ENCODE measurements around the gene ZBTB8OS.
A peak's percentile ranks its signal among the peaks of the same experiment; 100 is the strongest.
"Not testable (repeated sequence)": the region's sequence is repeated elsewhere in the genome, so short reads cannot be mapped to it uniquely, and the experiment has no call there.

ZBTB8OS gene

DNA sequence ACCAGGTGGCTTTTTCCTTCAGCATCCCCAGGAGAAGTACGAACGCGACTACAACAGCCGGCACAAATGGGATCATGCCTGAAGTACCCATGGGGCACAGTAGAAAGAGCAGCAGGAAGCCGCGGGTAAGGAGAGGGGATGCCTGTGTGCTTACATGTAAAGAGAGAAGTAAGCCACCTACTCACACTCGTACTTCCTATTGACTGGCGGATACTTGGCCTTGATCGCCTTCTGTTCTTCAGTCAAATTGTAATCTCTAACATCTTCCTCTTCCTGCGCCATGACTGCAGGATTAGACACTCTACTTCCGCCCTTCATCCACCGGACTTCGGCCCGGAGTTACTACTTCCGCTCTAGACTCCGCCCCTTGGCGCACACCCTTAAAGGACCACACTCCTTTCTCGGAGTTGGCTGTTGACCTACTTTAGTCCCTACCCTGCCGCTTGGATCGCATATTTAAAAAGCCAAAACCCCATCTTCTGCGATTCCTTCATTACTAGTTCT, at the start of gene ZBTB8OS:
TSS of gene ZBTB8OS (minus strand) at position 303 of the 504 bp plus-strand sequence. CDS start at position 282, 21 bp downstream.
- DNase-seq (ENCODE audit: low spot score), result peak; percentile 93
- peak; percentile 74 for FAIRE-seq

DNA sequence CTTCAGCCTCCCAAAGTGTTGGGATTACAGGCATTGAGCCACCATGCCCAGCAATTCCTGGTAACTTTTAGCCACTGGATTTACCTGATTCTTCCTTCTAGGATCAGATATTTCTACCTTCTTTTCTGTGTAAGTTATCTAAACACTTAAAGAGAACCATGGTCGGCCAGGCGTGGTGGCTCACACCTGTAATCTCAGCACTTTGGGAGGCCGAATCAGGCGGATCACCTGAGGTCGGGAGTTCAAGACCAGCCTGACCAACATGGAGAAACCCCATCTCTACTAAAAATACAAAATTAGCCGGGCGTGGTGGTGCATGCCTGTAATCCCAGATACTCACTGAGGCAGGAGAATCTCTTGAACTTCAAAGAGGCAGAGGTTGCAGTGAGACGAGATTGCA, 46.6 kb upstream of the ZBTB8OS start:
- not testable (repeated sequence) for DNase-seq (ENCODE audit: low spot score); FAIRE-seq

DNA sequence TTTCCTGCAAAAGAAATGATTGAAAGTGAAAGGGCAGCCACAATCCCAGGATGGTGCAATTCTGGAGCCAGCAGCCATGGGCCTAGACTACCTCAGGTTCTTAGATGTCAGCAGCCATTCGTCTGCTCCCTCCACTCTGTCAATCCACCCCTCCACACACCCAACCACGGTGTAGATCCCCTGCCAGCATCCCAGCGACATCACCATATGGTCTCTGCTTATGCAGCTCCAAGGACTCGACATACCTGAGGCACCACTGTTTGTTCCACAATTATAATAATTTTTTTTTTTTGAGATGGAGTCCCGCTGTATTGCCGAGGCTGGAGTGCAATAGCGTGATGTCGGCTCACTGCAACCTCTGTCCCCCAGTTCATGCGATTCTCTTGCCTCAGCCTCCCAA, 45.7 kb upstream of the ZBTB8OS start:
- FAIRE-seq, result no peak
- no peak for DNase-seq (ENCODE audit: low spot score)

DNA sequence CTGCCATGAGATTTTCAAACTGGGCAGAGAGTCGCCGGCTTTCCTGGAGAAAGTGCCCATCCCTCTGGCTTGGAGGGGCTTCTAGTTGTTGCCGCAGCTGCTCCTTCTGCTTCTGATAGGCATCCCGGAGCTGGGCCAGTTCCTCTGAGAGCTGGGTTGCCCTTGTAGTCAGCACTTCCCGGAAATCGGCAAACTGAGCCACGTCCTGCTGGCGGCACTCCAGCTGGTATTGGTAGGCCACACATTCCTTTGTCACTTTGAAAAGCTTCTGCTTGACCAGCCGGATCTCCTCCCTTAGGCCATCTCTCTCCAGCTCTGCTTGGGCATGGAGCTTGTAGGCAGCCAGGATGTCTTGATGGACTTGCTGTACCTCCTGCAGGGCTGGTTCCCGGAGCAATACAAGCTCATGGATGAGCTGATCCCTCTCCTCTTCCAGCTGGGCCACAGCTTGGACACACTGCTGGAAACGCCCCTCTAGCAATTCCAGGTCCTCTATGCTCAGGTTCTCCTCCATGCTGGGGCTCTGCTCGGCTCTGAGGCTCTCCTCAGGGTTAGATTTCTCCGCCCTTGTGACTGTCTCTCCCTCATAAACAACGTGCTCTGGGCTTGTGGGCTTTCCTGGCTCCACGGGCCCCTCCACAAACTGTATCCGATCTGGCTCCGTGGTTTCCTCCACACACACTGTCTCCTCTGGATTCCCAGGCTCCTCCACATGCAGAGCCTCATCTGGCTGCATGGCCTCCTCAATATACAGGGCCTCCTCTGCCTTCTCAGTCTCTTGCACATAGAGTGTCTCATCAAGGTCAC, 45.0 kb upstream of the ZBTB8OS start:
- peak; percentile 87 for DNase-seq (ENCODE audit: low spot score)
- FAIRE-seq, result peak; percentile 87

DNA sequence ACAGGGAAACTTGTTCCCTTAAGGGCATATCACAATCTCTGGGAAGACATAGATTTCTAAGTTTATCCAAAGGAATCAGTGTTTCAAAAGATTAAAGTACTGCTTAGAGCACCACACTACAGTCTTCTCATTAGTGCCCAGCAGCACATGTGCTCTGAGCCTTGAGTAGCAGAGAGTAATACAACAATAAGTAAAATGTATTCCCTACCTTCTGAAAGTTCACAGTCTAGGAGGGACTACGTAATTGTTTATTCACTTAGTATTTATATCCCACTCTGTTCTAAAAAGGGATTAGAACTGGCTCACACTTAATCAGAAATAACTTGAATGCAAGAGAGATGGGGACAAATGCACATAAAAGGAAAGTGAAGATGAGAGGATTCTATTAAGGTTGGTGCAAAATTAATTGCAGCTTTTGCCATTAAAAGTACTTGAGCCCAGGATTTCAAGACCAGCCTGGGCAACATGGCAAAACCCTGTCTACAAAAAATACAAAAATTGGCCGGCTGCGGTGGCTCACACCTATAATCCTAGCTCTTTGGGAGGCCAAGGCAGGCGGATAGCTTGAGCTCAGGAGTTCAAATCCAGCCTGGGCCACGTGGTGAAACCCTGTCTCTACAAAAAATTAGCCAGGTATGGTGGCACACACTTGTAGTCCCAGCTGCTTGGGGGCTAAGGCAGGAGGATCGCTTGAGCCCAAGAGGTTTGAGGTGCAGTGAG, 43.3 kb upstream of the ZBTB8OS start:
- no peak for DNase-seq (ENCODE audit: low spot score)

DNA sequence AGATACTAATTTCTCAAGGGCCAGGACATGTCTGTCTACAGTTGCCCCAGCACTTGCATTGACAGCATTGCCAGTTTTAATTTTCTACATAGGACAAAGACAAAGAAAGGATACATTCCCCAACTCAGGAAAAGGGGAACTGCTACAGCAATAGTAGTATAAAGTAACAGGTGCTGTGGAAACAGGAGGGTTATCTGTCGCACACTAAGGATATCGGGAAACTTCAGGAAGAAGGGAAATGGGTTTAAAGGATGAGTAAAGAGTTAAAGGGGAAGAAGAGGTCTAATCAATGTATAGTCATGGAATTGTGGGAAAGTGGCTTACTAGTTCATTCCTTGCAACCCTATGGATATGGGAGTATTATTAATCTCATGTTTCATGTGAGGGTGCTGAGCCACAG, 36.0 kb upstream of the ZBTB8OS start:
- no peak for DNase-seq (ENCODE audit: low spot score)
- FAIRE-seq, result no peak

More for the DNA sequence above, 43.3 kb upstream of the ZBTB8OS start:
- no peak for FAIRE-seq

DNA sequence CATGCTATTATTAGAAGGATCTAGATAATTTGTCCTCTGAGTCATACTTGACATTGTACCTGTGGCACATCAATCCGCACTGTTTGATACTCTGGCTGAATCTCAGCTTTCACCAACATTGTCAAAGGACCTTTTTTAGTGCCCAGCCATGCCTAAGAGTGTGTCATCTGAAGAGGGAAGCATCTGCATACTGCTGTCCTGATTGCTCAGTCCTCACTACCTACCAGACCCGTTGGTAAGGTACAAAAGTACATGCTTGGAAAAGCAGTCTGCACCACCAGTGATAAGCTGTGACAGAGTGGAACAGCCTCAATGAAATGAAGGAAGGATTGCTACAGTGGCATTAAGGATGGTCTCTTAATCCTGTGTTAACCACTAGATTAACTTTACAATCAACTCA, 35.1 kb upstream of the ZBTB8OS start:
- DNase-seq (ENCODE audit: low spot score), result no peak
- FAIRE-seq, result no peak

DNA sequence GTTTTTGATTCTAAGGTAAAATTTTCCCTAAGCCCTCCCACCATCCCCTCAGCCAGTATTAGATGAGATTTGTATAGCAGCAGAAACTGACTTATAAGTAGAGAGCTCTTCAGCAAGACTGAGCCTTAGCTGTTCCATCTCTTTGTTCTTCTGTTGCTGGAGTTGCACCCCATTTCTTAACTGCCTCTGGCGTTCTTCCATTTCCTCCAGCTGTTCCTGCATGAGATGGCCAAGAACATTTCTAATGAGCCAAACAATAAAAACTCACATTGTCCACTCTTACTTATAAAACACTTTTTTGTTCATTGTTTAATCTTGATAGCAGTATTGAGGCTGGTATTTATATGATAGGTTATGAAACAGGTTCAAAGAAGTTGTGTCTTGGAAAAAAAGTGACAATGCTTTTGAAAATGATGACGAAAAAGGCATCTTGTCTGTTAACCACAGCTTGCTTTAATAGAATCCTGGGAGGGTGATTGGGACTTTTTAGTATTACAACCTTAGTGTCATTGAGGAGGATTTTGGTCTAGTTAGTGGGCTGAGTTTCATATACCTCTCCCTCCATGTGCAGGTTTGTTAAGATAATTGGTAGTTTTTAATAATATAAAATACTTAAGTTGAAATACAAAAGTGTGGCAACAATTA, 33.9 kb upstream of the ZBTB8OS start:
- DNase-seq (ENCODE audit: low spot score) (no peak), FAIRE-seq (no peak)

DNA sequence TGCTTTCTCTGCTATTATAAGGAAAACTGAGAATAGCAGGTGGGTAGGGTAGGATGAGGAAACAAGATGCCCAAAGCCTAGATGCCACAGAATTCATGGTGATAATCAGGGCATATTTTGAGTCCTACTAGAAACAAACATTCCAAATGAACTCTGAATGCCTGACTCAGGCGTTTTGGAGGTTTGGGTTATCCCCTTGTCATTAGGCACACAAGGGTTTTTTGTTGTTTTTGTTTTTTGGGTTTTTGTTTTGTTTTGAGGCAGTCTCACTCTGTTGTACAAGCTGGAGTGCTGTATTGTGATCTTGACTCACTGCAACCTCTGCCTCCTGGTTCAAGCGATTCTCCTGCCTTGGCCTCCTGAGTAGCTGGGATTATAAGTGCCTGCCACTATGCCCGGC, 33.0 kb upstream of the ZBTB8OS start:
- FAIRE-seq (no peak), DNase-seq (ENCODE audit: low spot score) (no peak)

DNA sequence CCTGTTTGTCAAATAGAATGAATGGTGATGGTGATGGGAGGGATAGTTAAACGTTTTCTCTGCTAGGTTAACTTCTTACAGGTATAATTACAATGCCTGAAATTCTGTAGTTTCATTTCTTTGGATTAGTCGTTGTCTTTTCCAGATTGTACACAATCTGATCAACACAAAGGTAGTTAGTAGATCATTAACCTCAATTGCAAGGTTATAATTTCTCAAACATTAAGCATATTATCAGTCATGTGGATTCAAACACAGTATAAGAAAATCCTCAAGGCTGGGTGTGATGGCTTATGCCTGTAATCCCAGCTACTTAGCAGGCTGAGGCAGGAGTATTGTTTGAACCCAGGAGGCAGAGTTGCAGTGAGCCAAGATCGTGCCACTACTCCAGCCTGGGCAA, 31.6 kb upstream of the ZBTB8OS start:
- DNase-seq (ENCODE audit: low spot score), result no peak
- no peak for FAIRE-seq

DNA sequence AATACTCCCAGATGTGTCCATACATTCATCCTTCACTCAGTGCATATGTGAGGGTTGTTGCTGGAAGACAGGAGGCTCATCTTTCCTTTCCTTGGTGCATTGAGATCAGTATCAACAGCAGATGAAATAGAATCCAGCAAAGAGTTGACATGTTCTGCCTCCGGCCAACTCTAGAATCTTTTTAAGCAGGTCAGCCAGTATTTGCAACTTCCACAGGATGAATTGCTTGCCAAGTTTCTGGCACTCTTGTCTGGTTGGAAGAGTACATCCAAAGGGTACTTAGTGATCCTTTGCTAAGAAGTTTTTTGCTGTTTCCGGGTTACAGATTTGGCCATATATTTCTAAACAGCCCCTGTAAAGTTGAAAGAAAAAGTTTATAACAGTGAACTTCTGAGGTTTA, 31.2 kb upstream of the ZBTB8OS start:
- FAIRE-seq, result no peak
- DNase-seq (ENCODE audit: low spot score), result no peak

DNA sequence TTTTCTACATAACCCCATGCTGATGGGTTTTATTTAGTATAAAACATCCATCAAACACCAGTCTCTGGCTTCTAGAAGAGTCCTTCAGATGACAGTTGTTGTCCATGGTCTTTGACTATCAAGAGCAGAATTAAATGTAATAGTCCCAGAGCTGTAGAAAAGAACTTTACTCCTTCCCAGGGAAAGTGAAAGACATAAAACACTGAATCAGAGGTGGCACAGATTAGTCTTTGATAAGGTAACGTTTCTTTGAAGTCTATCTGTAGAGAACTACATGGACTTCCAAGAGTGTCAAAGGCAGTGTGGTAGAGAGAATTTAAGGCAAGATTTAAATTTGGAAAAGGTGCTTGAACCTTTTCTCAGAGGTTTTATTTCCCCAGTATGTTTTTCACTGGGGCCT, 30.3 kb upstream of the ZBTB8OS start:
- DNase-seq (ENCODE audit: low spot score) (no peak), FAIRE-seq (no peak)

DNA sequence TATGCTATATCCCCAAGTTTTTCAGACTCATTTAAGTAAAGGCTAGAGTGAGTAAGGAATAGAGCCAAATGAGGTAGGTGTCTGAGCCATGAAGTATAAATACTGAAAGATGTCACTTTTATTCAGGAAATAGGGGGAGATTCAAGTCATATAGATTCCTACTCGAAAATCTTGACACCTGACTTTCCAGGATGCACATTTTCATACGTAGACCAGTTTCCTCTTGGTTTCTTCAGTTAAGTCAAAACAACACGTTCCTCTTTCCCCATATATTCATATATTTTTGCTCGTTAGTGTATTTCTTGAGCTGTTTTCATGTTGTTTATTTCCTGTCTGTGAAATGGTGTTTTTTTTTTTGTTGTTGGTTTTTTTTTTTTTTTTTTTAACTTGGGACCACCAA, 29.6 kb upstream of the ZBTB8OS start:
- not testable (repeated sequence) for DNase-seq (ENCODE audit: low spot score); FAIRE-seq

DNA sequence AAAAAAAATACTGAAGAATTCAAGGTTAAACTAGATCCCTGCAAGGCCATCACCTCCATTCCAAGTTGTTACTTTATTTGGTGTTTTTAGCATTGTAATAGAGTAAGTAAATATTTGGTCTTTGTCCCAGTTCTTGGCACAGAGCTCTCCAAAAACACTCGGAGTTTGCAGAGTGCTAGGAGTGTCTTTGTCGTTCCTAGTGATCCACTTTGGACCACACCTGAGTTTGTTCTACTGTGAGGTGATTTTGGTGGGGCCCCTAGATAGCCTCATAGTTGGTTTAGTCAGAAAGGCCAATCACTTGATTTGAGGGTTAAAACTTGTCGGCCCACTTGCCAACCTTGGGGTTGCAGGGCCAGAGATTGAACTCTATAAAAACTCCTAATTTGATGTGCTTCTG, 26.6 kb upstream of the ZBTB8OS start:
- DNase-seq (ENCODE audit: low spot score) (no peak), FAIRE-seq (no peak)

DNA sequence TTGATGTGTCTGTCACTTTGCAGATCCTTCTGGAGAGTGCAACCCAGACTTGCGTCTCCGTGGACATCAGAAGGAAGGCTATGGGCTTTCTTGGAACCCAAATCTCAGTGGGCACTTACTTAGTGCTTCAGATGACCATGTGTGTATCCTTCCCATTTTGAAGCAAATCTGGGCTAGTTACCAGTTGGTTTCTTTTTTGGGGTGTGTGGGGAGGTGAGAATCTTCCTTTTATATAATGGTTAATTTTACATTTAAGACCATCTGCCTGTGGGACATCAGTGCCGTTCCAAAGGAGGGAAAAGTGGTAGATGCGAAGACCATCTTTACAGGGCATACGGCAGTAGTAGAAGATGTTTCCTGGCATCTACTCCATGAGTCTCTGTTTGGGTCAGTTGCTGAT, 18.4 kb upstream of the ZBTB8OS start:
- DNase-seq (ENCODE audit: low spot score); FAIRE-seq: not testable (repeated sequence)

DNA sequence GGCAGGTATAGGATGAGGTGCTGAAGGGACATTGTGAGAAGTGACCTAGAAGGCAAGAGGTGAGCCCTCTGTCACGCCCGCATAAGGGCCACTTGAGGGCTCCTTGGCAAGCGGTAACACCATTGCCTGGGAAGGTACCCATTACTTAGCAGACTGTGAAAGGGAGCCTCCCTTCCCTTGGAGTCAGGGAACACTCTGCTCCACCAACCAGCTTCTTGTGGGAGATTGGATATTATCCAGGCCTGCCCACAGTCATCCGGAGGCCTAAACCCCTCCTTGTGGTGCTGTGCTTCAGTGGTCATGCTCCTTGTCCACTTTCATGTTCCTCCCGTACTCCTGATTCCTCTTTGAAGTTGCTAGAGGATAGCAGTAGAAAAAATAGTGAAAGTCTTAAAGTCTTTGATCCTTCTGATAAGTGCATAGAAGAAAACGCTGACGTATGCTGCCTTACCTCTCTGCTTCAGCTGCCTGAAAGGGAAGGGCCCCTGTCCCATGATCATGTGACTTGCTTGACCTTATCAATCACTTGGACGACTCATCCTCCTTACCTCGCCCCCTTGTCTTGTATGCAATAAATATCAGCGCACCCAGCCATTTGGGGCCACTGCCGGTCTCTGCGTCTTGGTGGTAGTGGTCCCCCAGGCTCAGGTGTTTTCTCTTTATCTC, 16.7 kb upstream of the ZBTB8OS start:
- FAIRE-seq, result peak; percentile 65
- peak; percentile 20 for DNase-seq (ENCODE audit: low spot score)

DNA sequence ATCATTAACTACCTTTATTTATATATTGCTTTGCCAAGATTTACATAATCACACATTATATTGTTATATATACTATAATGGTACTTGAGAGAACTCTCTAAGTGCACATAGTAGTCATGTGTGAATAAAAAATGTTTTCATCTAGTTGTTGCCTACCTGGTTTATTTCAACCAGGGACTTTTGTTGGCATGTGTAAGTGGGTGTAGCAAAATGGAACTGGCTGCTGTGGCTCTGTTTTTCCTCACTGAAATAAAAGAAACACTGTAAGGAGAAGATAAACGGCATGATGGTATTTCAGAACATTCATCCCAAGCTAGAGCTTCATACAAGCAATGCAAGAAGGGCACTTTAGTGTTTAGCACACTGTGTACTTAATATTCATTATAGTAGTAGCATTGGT, 15.6 kb upstream of the ZBTB8OS start:
- DNase-seq (ENCODE audit: low spot score), result no peak
- FAIRE-seq, result no peak

DNA sequence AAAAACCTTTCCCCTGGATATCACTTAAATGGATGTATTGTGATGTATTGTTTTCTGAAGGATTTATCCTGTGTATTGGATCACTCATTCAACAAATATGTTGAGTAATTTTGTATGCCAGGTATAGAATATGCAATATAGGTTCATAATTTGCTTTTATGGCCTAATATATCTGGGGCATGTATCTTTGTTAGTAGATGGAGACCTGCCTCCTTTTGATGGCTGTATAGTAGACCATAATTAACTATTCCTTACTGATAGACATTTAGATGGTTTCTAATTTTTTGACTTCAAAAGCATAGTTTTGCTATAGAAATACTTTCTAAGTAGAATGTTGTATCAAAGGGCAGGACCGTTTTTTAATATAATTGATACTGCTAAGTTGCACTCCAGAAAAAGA, 9.2 kb upstream of the ZBTB8OS start:
- DNase-seq (ENCODE audit: low spot score) (no peak), FAIRE-seq (no peak)

DNA sequence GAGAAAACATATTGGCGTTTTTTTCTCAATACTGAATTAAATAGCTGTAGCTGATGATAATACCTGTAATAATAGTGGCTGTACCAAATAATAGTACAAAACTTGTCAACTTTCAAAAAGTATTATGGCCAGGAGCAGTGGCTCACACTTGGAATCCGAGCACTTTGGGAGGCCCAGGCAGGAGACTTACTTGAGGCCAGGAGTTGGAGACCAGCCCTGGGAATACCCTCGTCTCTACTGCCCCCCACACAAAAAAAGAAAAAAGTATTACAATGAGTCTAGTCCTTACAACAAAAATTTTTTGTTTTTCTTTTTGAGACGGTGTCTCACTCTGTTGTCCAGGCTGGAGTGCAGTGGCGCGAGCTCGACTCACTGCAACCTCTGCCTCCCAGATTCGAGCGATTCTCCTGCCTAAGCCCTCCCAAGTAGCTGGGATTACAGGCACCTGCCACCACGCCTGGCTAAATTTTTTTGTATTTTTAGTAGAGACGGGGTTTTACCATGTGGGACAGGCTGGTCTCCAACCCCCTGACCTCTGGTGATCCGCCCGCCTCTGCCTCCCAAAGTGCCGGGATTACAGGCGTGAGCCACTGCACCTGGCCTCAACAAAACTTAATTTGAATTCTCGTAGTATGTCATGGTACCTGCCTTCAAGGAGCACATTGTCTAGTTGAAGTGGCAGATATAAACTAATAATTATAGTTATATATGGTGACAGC, 2.1 kb upstream of the ZBTB8OS start:
- no peak for DNase-seq (ENCODE audit: low spot score)
- no peak for FAIRE-seq

DNA sequence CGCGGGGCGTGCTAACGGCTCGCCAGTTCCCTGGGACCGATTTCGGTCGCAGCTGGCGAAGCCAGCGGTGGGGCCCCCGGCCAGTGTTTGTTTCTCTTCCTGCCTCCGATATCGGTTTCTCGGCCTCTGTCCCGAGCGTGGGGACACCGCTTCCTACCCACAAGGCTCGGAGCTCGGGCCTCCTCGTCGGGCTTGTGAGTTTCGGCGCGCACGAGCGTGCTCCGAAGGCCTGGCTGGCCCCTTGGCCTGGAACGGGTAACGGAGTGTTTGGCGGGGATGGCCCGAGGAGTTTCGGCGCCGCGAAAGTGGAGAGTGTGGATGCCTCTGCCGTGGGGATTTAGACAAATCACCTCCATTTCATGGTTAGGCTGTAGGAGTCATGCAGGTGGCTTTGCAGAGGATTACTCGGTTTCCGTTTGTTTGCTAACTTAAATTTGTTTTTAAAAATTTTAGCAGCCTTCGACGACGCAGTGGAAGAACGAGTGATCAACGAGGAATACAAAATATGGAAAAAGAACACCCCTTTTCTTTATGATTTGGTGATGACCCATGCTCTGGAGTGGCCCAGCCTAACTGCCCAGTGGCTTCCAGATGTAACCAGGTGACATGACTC, 1.2 kb upstream of the ZBTB8OS start:
- no peak for DNase-seq (ENCODE audit: low spot score)
- no peak for FAIRE-seq

All from RCC 7860 (cell line).